GM23338 (cell line): ENCODE results near the gene GPR146. TPM values are rescaled to one million over a fixed set of nuclear protein-coding genes. Genes with fewer than 3 reads are reported as not detected.

Experiments used
- ATAC-seq: fragments of 200-7000 bp; cut with Tn5 transposase; 3 replicates; pipeline ENCODE4 v1.9.1; 2020
- DNase-seq: peaks from one replicate; pipeline ENCODE4 v3.0.0-alpha.2; 2015; ENCODE audit warnings: low spot score
- H2AFZ ChIP-seq: fragments of 200-600 bp; sonication (generic); 2 replicates; pipeline ENCODE4 v1.8.0; 2016; ENCODE audit warnings: antibody characterized with exemption, mild to moderate bottlenecking, moderate library complexity
- H3F3A ChIP-seq: fragments of 200-600 bp; sonication (generic); replicated peaks from 2 replicates; pipeline ENCODE4 v1.8.0; 2017; ENCODE audit warnings: antibody characterized with exemption, mixed run types, low read depth
- H3K27ac ChIP-seq: fragments of 200-600 bp; sonication (generic); 2 replicates; pipeline ENCODE4 v1.6.1; 2016; ENCODE audit warnings: low read depth
- H3K27me3 ChIP-seq: fragments of 200-600 bp; sonication (generic); 2 replicates; pipeline ENCODE4 v1.8.0; 2016; ENCODE audit warnings: mild to moderate bottlenecking, mixed run types, moderate library complexity; ENCODE audit not compliant: insufficient read depth
- H3K36me3 ChIP-seq: fragments of 200-600 bp; sonication (generic); 2 replicates; pipeline ENCODE4 v1.8.0; 2016; ENCODE audit warnings: mild to moderate bottlenecking; ENCODE audit not compliant: insufficient read depth
- H3K4me1 ChIP-seq: fragments of 200-600 bp; sonication (generic); 2 replicates; pipeline ENCODE4 v1.8.0; 2016; ENCODE audit warnings: mild to moderate bottlenecking, moderate library complexity; ENCODE audit not compliant: insufficient read depth
- H3K4me2 ChIP-seq: fragments of 200-600 bp; sonication (generic); 2 replicates; pipeline ENCODE4 v1.7.1; 2017; ENCODE audit warnings: mixed run types
- H3K4me3 ChIP-seq: fragments of 200-600 bp; sonication (generic); 2 replicates; pipeline ENCODE4 v1.6.1; 2016; ENCODE audit warnings: mixed run types
- H3K79me2 ChIP-seq: fragments of 200-600 bp; sonication (generic); replicated peaks from 2 replicates; pipeline ENCODE4 v1.8.0; 2017; ENCODE audit warnings: mild to moderate bottlenecking; ENCODE audit not compliant: insufficient read depth
- H3K9me2 ChIP-seq: fragments of 200-600 bp; sonication (generic); 2 replicates; pipeline ENCODE4 v1.8.0; 2017; ENCODE audit not compliant: insufficient read depth
- H4K20me1 ChIP-seq: fragments of 200-600 bp; sonication (generic); replicated peaks from 2 replicates; pipeline ENCODE4 v1.8.0; 2017; ENCODE audit warnings: mild to moderate bottlenecking; ENCODE audit not compliant: insufficient read depth
- H3K27ac Mint-ChIP-seq: 2 replicates; pipeline ENCODE4 v1.8.0; 2020; ENCODE audit warnings: inconsistent platforms, mild to moderate bottlenecking, moderate library complexity, mixed read lengths
- H3K27me3 Mint-ChIP-seq: 3 replicates; pipeline ENCODE4 v1.8.0; 2022; ENCODE audit warnings: low read depth, mild to moderate bottlenecking, moderate library complexity, mixed read lengths, inconsistent platforms; ENCODE audit not compliant: insufficient read depth, poor library complexity
- H3K36me3 Mint-ChIP-seq: 3 replicates; pipeline ENCODE4 v1.8.0; 2021; ENCODE audit warnings: low read depth, mild to moderate bottlenecking, inconsistent platforms, moderate library complexity, mixed read lengths
- H3K4me1 Mint-ChIP-seq: 3 replicates; pipeline ENCODE4 v1.8.0; 2020; ENCODE audit warnings: mild to moderate bottlenecking, inconsistent platforms, mixed read lengths
- H3K4me3 Mint-ChIP-seq: 3 replicates; pipeline ENCODE4 v1.8.0; 2021; ENCODE audit warnings: moderate library complexity, mild to moderate bottlenecking, inconsistent platforms, mixed read lengths
- H3K9me3 Mint-ChIP-seq: 3 replicates; pipeline ENCODE4 v1.8.0; 2020; ENCODE audit warnings: moderate library complexity, mild to moderate bottlenecking, inconsistent platforms, mixed read lengths
- CREB1 ChIP-seq: fragments of 250-450 bp; sonication (Bioruptor Pico); IDR thresholded peaks from 2 replicates; pipeline ENCODE4 v1.5.0; 2020; ENCODE audit warnings: low read depth, mild to moderate bottlenecking, moderate library complexity
- EZH2 ChIP-seq: fragments of 200-600 bp; sonication (generic); IDR thresholded peaks from one replicate; pipeline ENCODE4 v1.8.0; 2017; ENCODE audit warnings: antibody characterized with exemption, mild to moderate bottlenecking, low read depth; ENCODE audit not compliant: unreplicated experiment
- EZH2phosphoT487 ChIP-seq: fragments of 200-600 bp; sonication (generic); IDR thresholded peaks from one replicate; pipeline ENCODE4 v1.8.1; 2018; ENCODE audit warnings: antibody characterized with exemption; ENCODE audit not compliant: unreplicated experiment
- JUNB ChIP-seq: IDR thresholded peaks from one replicate; pipeline ENCODE4 v1.6.1; 2016; ENCODE audit warnings: antibody characterized with exemption; ENCODE audit not compliant: unreplicated experiment
- NANOG ChIP-seq: IDR thresholded peaks from 2 replicates; pipeline ENCODE4 v1.6.1; 2016; ENCODE audit warnings: antibody characterized with exemption, borderline replicate concordance
- POLR2AphosphoS5 ChIP-seq: IDR thresholded peaks from 2 replicates; pipeline ENCODE4 v1.6.1; 2016; ENCODE audit warnings: antibody characterized with exemption, low read depth
- STAT1 ChIP-seq: IDR thresholded peaks from one replicate; pipeline ENCODE4 v1.6.1; 2016; ENCODE audit warnings: antibody characterized with exemption; ENCODE audit not compliant: unreplicated experiment
- ZNF114 ChIP-seq: fragments of 250-450 bp; sonication (Bioruptor Pico); IDR thresholded peaks from 2 replicates; pipeline ENCODE4 v1.5.0; 2020; ENCODE audit warnings: mild to moderate bottlenecking, moderate library complexity
- polyA plus RNA-seq: library from polyadenylated mRNA; unstranded; fragments of >200 nt; fragmentation: Nextera tagmentation; extraction: Ambion mirVana; gene quantifications from 2 replicates; pipeline ENCODE4 v1.2.1, GENCODE V29; 2016
- total RNA-seq: library from RNA; depleted of rRNA; stranded (reverse); fragments of >200 nt; shearing (Covaris generic); gene quantifications from 2 replicates; pipeline ENCODE4 v1.2.3, GENCODE V29; 2014
- TF ChIP-seq, protein P1 (sequence below): IDR thresholded peaks from 2 replicates; pipeline ENCODE4 v1.6.1; 2016; ENCODE audit warnings: antibody characterized with exemption
- TF ChIP-seq, protein P2 (sequence below): IDR thresholded peaks from one replicate; pipeline ENCODE4 v1.6.1; 2018; ENCODE audit warnings: antibody characterized with exemption; ENCODE audit not compliant: unreplicated experiment

GPR146 gene
- total and polyA plus RNA-seq, 2 experiments from 2014 or later = 0.28 to 0.37 TPM

DNA sequence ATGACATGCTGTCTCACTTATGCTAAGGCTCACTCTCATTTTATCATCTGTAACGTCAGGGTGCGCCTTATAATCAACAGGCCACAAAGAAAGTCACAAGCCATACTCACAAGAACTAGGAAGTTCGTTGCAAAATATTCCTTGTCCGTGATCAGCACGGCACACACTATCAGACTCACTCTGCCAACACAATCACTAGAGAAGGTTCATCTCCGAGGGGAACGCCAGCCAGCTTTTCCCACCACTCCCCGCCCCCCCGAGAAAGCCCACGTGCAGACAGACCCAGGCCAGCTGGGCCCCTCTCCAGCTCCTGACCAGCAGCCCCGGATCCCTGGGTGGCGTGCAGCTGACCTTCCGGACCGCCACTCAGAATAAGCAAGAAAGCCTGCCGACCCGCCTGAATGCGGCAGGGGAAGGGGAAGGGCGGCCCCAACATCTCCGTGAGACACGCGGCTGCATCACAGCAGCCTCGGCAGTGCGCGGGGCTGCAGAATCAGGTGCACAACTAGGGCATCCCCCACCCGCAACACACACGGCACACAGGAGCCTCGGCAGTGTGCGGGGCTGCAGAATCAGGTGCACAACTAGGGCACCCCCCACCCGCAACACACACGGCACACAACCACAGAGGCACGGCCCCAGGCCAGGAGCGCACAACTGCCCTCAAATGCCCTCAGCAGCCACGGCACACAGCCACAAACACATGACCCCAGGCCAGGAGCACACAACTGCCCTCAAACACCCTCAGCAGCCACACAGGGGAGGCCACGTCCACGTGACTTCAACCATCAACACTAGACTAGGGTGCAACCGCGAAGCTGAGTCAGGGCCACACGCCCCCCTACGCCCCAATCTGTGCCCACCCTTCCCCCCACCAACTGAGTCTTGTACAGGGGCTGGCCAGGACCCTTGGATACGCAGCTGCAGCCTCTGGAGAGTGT lies 2.5 kb upstream of the GPR146 start:
- no peak overlapping the region for H3K27ac ChIP-seq
- no peak for DNase-seq

DNA sequence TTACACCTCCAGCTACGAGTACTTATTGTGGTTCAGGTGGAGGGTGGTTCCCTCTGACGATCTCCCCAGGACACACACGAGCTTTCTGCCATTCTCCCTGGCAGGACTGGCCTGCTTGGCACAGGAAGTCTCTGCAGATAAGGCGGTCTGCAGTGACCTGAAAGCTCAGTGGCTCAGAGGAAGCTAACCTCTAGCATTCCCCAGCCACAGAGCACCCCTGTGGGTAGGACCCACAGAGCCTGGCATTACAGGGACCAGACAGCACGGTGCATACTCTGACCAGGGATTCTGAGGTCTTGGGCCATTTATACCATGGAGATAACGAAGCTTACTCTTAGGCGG lies 1.9 kb upstream of the GPR146 start:
- Mint-ChIP-seq H3K27ac (no peak overlapping the region), H3K4me3 (no peak overlapping the region; the same call in 2 of the 3 replicates)
- TF ChIP-seq CREB1 (CRISPR knock-in tag) (no peak), JUNB (no peak), EZH2phosphoT487 (no peak), POLR2AphosphoS5 (no peak), NANOG (no peak)
- TF ChIP-seq, protein P1, sequence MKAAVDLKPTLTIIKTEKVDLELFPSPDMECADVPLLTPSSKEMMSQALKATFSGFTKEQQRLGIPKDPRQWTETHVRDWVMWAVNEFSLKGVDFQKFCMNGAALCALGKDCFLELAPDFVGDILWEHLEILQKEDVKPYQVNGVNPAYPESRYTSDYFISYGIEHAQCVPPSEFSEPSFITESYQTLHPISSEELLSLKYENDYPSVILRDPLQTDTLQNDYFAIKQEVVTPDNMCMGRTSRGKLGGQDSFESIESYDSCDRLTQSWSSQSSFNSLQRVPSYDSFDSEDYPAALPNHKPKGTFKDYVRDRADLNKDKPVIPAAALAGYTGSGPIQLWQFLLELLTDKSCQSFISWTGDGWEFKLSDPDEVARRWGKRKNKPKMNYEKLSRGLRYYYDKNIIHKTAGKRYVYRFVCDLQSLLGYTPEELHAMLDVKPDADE = no peak
- TF ChIP-seq, protein P2, sequence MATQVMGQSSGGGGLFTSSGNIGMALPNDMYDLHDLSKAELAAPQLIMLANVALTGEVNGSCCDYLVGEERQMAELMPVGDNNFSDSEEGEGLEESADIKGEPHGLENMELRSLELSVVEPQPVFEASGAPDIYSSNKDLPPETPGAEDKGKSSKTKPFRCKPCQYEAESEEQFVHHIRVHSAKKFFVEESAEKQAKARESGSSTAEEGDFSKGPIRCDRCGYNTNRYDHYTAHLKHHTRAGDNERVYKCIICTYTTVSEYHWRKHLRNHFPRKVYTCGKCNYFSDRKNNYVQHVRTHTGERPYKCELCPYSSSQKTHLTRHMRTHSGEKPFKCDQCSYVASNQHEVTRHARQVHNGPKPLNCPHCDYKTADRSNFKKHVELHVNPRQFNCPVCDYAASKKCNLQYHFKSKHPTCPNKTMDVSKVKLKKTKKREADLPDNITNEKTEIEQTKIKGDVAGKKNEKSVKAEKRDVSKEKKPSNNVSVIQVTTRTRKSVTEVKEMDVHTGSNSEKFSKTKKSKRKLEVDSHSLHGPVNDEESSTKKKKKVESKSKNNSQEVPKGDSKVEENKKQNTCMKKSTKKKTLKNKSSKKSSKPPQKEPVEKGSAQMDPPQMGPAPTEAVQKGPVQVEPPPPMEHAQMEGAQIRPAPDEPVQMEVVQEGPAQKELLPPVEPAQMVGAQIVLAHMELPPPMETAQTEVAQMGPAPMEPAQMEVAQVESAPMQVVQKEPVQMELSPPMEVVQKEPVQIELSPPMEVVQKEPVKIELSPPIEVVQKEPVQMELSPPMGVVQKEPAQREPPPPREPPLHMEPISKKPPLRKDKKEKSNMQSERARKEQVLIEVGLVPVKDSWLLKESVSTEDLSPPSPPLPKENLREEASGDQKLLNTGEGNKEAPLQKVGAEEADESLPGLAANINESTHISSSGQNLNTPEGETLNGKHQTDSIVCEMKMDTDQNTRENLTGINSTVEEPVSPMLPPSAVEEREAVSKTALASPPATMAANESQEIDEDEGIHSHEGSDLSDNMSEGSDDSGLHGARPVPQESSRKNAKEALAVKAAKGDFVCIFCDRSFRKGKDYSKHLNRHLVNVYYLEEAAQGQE = no peak

More for the DNA sequence above, 2.5 kb upstream of the GPR146 start:
- Mint-ChIP-seq H3K9me3 (peaks cover 12% of the 10 kb centered on the region), H3K27ac (peak overlapping the region; percentile 67), H3K4me1 (peaks cover 36% of the 10 kb centered on the region), H3K27me3 (peaks cover 1% of the 10 kb centered on the region), H3K4me3 (no peak overlapping the region), H3K36me3 (peaks cover 7% of the 10 kb centered on the region)
- peaks cover 1% of the 10 kb centered on the region; the same call in 1 of the 2 replicates for H4K20me1 ChIP-seq
- H3K27me3 ChIP-seq = no peaks in the 10 kb centered on the region
- no peak overlapping the region for H2AFZ ChIP-seq
- no peaks in the 10 kb centered on the region for H3K9me2 ChIP-seq
- TF ChIP-seq JUNB = no peak
- no peak for TF ChIP-seq STAT1
- TF ChIP-seq EZH2phosphoT487 = no peak
- TF ChIP-seq, protein P2 = no peak
- no peak for TF ChIP-seq EZH2
- TF ChIP-seq ZNF114 (CRISPR knock-in tag) = no peak
- TF ChIP-seq POLR2AphosphoS5 = no peak
- TF ChIP-seq NANOG = no peak
- no peak for TF ChIP-seq CREB1 (CRISPR knock-in tag)
- no peak overlapping the region for H3K4me3 ChIP-seq
- no peak for ATAC-seq
- peaks cover 22% of the 10 kb centered on the region for H3K79me2 ChIP-seq
- H3K4me1 ChIP-seq = peaks cover 11% of the 10 kb centered on the region
- no peak overlapping the region for H3K4me2 ChIP-seq
- H3F3A ChIP-seq = peaks cover 6% of the 10 kb centered on the region; the same call in 1 of the 2 replicates
- H3K36me3 ChIP-seq = no peaks in the 10 kb centered on the region

More for the DNA sequence above, 1.9 kb upstream of the GPR146 start:
- H3K4me2 ChIP-seq = no peak overlapping the region
- H3K27me3 ChIP-seq = no peaks in the 10 kb centered on the region
- H3F3A ChIP-seq = peaks cover 6% of the 10 kb centered on the region; the same call in 1 of the 2 replicates
- H2AFZ ChIP-seq = no peak overlapping the region
- peaks cover 3% of the 10 kb centered on the region; the same call in 1 of the 2 replicates for H4K20me1 ChIP-seq
- peaks cover 29% of the 10 kb centered on the region for H3K79me2 ChIP-seq
- no peak for DNase-seq
- Mint-ChIP-seq H3K36me3 (peaks cover 7% of the 10 kb centered on the region), H3K4me1 (peaks cover 38% of the 10 kb centered on the region), H3K9me3 (peaks cover 9% of the 10 kb centered on the region), H3K27me3 (peaks cover 3% of the 10 kb centered on the region)
- H3K4me3 ChIP-seq = no peak overlapping the region
- no peaks in the 10 kb centered on the region for H3K36me3 ChIP-seq
- peaks cover 11% of the 10 kb centered on the region for H3K4me1 ChIP-seq
- no peaks in the 10 kb centered on the region for H3K9me2 ChIP-seq
- no peak overlapping the region for H3K27ac ChIP-seq
- no peak for ATAC-seq
